ENCODE data around the gene HOXD4.

The HOXD4 gene

GRCh38 chr2:176172895-176173566 is 21.7 kb downstream of the HOXD4 start:
- no peak for DNase-seq

GRCh38 chr2:176173567-176174381 is 22.4 kb downstream of the HOXD4 start:
- DNase-seq = no peak

- DNase-seq = no peak
These were observed 23.1 kb downstream of the HOXD4 start for GRCh38 chr2:176174382-176174823.

DNA sequence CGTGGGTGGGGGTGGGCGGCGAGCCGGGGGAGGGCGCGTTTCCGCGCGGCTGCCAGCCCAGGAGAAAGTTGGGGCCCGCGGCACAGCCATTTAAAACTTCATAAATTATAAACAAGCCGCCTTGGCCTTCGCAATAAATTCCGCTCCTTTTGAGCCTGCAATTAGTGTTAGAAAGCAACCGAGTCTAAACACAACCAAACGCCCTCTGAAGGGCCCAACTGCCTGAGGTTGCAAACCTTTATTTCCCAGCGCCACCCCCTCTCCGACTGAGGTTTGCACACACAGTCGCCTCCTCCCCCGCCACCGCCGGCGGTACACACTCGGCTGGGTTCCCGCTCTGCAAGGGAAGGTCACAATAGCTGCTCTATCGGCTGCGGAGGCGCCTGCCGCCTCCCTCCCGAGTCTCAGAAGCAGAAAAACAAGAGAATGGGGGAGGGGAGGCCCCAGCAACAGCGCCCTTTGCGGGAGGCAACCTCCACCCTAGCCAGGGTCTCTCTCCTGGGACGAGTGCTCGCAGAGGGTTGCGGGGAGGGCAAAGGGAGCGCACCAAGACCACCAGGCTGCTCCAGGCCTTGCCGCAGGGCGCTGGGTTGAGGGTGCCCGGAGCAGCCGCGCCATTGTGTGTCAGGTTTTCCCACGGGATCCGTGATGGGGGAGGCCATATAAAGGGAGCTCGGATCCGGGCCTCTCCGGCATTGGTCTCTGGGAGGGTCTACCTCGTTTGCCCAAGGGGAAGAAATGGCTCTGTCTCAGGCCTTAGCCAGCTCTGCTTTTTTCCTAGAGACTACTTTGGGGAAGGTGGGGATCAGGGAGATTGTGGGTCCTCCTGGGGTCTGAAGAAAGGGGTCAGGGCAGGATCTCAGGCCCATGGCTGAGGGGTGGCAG is 23.7 kb downstream of the HOXD4 start:
- DNase-seq = no peak

- no peak for DNase-seq
These were observed 24.6 kb downstream of the HOXD4 start for GRCh38 chr2:176175709-176176607.

GRCh38 chr2:176177580-176178037 is 26.3 kb downstream of the HOXD4 start:
- no peak for DNase-seq

- no peak for DNase-seq
These were observed 26.8 kb downstream of the HOXD4 start for GRCh38 chr2:176178038-176178756.

DNA sequence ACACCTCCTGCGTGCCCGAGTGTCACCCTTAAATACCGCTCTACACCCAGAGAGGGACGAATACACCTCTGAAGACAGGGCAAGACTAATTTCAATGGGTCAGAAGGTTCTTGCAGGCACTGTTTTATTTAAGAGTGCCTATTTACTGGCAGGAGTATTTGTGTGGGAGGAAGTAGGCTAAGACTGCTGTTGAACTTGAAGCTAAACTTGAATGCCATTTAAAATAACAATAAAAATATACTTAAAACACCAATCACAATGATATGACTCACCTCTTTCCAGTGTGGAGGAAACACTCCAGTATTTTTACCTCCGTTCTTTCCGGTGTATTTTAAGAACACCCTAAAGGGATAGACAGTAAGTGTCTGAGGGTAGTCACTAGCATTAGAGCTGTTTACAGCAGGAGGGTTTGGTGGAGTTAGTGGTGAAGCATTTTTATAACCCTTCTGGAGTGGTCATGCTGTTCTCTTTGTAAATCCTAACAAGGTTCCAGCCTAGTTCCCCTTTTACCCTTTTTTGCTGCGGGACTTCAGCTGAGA is 27.5 kb downstream of the HOXD4 start:
- no peak for DNase-seq

DNA sequence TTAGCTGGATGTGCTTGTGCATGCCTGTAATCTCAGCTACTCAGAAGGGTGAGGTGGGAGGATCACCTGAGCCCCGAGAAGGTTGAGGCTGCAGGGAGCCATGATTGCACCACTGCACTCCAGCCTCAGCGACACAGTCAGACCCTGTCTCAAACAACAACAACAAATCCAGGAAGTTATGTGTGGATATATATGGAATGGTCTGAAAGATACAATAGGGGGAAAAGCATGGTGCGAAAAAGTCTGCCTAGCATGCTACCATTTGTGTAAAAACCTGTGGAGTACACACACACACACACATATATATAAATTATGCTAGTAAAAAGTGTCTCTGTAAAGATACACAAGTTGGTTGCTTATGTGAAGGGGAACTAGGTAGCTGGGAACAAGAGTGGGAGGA is 30.2 kb downstream of the HOXD4 start:
- no peak for DNase-seq

DNA sequence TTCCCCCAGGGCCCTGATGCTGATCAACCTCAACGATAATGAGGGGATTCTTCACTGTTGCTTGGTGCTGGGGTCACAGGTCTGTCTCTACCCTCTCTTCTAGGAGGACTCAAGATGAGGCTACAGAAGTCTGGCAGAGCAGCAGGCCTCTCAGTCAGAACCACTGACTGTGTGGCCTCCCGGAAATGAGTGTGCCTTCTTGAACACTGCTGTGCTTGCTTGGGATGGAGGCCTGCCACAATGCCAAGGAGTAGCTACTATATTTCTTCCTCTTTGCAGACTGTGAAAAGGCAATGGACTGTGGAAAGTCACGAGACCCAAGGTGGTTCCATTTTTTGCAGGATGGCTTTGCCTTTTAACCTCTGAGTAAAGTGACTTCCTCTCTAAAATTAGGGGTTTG is 31.3 kb downstream of the HOXD4 start:
- no peak for DNase-seq

DNA sequence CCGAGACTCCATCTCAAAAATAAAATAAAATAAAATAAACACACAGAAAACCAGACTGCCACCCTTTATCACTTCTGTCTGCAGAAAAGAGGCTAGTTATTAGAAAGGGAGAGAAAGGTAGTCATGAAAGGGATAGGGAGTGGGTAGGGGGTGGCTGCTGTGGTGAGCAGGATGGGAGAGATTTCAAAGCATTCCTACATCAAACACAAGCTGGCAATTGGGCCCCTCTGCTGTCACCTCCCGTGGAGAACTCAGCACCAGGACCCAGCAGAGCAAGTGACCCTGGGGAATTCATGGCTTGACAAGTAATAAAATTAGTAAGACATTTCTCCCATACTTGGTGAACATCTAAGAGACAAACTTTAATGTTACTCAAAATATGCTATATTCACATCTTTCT is 33.4 kb downstream of the HOXD4 start:
- no peak for DNase-seq

DNA sequence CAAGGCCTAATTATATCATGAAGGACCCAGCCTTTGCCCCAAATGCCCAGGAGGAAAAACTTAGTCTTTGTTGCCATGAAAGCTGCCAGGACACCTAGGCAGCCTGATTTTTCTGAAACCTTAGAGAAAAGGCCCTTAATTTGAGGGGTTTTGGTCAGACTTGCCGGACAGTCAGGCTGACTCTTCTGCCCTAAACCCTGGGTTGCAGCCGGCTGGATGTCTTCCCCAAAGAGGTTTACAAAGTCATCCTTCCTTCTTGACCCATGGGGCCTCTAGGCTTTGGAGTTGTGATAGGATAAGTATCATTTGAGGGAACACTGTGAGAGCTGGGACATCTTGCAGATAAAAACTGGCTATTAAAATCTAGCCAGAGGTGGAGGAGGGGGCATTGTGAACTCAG is 34.7 kb downstream of the HOXD4 start:
- DNase-seq = no peak

GRCh38 chr2:176187200-176187898 is 36.0 kb downstream of the HOXD4 start:
- no peak for DNase-seq

DNA sequence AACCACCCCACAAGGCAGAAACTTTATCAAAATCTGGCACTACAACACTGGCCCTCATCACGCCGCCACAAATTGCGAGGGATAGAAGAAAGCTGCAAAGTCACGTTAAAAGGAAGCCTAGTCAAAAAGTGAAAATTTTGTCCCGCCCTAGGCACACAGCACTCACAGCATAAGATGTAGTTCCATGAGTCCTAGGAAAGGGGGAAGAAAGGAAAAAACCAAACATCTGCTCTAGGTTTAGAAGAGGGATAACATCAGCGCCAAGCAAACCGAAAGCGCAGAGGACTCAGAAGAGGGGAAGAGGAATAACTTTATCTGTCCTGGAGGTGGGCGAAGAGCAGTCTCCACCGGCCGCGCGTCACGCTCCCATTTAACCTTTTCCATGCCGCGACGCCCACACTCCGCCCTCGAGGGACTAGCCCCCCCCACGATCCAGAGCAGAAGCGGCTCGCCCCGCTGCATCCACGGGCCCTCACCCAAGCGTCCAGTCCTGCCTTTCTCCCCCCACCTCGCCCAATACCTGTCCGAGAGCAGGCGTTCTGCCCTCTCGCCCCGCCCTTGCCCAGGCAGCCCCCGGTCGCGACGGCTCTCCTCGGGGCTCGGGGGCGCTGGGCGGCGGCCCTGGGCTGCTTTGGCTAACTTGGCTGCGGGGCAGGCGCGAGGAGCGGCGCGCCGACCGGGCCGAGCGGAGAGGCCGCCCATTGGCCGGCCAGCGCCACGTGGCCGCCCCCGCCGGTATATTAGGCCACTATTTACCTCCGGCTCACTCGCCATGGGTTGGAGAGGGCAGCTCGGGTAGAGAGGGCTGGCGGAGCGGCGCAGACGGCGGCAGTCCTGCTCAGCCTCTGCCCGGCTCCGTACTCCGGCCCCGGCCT is 36.8 kb downstream of the HOXD4 start, which contains the start of gene HOXD1:
HOXD1 (plus strand) TSS at position 770 of the 875 bp plus-strand sequence. CDS start 134 bp downstream, outside the sequence.
- no peak for DNase-seq

DNA sequence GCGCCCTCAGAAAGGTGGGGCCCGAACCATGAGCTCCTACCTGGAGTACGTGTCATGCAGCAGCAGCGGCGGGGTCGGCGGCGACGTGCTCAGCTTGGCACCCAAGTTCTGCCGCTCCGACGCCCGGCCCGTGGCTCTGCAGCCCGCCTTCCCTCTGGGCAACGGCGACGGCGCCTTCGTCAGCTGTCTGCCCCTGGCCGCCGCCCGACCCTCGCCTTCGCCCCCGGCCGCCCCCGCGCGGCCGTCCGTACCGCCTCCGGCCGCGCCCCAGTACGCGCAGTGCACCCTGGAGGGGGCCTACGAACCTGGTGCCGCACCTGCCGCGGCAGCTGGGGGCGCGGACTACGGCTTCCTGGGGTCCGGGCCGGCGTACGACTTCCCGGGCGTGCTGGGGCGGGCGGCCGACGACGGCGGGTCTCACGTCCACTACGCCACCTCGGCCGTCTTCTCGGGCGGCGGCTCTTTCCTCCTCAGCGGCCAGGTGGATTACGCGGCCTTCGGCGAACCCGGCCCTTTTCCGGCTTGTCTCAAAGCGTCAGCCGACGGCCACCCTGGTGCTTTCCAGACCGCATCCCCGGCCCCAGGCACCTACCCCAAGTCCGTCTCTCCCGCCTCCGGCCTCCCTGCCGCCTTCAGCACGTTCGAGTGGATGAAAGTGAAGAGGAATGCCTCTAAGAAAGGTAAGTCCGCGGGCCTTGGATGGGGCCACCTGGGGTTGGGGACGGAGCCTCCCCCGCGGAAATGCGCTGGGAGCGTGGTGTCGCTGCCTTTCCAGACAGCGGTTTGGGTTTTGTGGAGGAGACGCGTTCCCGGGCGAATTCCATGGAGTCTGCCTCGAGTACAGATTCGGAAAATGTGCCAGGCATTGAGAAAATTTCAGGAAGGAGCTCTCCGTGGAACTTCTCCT is 37.7 kb downstream of the HOXD4 start:
- no peak for DNase-seq

GRCh38 chr2:176189681-176190641 is 38.6 kb downstream of the HOXD4 start:
- DNase-seq = no peak

- DNase-seq = no peak
These were observed 41.0 kb downstream of the HOXD4 start for GRCh38 chr2:176192351-176192750.
